A549 (cell line): ENCODE results near the gene ERICH6B.

Experiments
- E2F6 ChIP-seq: IDR thresholded peaks from 2 replicates; pipeline ENCODE4 v1.6.1; 2012; ENCODE audit warnings: low read depth, borderline replicate concordance
- EP300 ChIP-seq, 2 experiments: fragments of >200 bp; sonication (Bioruptor Twin); formaldehyde crosslinking; IDR thresholded peaks; 2 replicates in 1 of 2; 3 replicates in 1 of 2; pipeline ENCODE4 v1.6.1; 2016 to 2017
- GATA3 ChIP-seq: IDR thresholded peaks from 2 replicates; pipeline ENCODE4 v1.6.1; 2012; ENCODE audit warnings: borderline replicate concordance
- HMGXB4 ChIP-seq: fragments of 250-450 bp; sonication (Bioruptor Pico); IDR thresholded peaks from 2 replicates; pipeline ENCODE4 v1.5.0; 2021; ENCODE audit warnings: mild to moderate bottlenecking, moderate library complexity, borderline replicate concordance
- NFE2L2 ChIP-seq: fragments of 150-350 bp; conservative IDR thresholded peaks from 2 replicates; pipeline ENCODE4 v1.6.1; 2014; ENCODE audit warnings: low read length
- NR3C1 ChIP-seq: fragments of >200 bp; sonication (Bioruptor Twin); formaldehyde crosslinking; IDR thresholded peaks from 3 replicates; pipeline ENCODE4 v1.6.1; 2017
- POLR2A ChIP-seq: IDR thresholded peaks from 2 replicates; pipeline ENCODE4 v1.6.1; 2012; ENCODE audit warnings: mild to moderate bottlenecking, low read length
- RAD21 ChIP-seq, 2 experiments: fragments of >200 bp in 1 of 2; sonication (Bioruptor Twin) in 1 of 2; formaldehyde crosslinking in 1 of 2; IDR thresholded peaks in 1 of 2; conservative IDR thresholded peaks in 1 of 2; 2 replicates in 1 of 2; 3 replicates in 1 of 2; pipeline ENCODE4 v1.6.1; 2012 to 2018; ENCODE audit warnings: inconsistent platforms in 1 of 2
- RARB ChIP-seq: fragments of 250-450 bp; sonication (Bioruptor Pico); IDR thresholded peaks from 2 replicates; pipeline ENCODE4 v1.8.0; 2021; ENCODE audit warnings: mild to moderate bottlenecking, moderate library complexity
- RFX5 ChIP-seq: fragments of 450-650 bp; IDR thresholded peaks from 2 replicates; pipeline ENCODE4 v1.7.1; 2014; ENCODE audit warnings: antibody characterized with exemption, mild to moderate bottlenecking, moderate library complexity
- TF ChIP-seq, protein P1 (sequence below): fragments of >200 bp; sonication (Bioruptor Twin); formaldehyde crosslinking; IDR thresholded peaks from 3 replicates; pipeline ENCODE4 v1.5.1; 2016

GRCh38 chr13:45564133-45564776 lies 51.3 kb downstream of the ERICH6B start:
- TF ChIP-seq, protein P1, sequence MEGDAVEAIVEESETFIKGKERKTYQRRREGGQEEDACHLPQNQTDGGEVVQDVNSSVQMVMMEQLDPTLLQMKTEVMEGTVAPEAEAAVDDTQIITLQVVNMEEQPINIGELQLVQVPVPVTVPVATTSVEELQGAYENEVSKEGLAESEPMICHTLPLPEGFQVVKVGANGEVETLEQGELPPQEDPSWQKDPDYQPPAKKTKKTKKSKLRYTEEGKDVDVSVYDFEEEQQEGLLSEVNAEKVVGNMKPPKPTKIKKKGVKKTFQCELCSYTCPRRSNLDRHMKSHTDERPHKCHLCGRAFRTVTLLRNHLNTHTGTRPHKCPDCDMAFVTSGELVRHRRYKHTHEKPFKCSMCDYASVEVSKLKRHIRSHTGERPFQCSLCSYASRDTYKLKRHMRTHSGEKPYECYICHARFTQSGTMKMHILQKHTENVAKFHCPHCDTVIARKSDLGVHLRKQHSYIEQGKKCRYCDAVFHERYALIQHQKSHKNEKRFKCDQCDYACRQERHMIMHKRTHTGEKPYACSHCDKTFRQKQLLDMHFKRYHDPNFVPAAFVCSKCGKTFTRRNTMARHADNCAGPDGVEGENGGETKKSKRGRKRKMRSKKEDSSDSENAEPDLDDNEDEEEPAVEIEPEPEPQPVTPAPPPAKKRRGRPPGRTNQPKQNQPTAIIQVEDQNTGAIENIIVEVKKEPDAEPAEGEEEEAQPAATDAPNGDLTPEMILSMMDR, result no peak
- no peak for TF ChIP-seq NFE2L2
- no peak for TF ChIP-seq EP300 (IDR thresholded peaks at IDR 0.05)
- no peak for TF ChIP-seq E2F6
- TF ChIP-seq GATA3, result no peak
- TF ChIP-seq RFX5, result no peak
- no peak for TF ChIP-seq POLR2A
- TF ChIP-seq RAD21 (conservative IDR thresholded peaks at IDR 0.05 in 1 of 2, IDR thresholded peaks at IDR 0.05 in 1 of 2), result no peak
- TF ChIP-seq RARB (CRISPR knock-in tag), result no peak
- TF ChIP-seq HMGXB4 (CRISPR knock-in tag), result no peak
- no peak for TF ChIP-seq NR3C1
